ENCODE measurements around the gene LYL1. TPM values are rescaled to one million over a fixed set of nuclear protein-coding genes. Genes with fewer than 3 reads are reported as not detected.

LYL1 gene
- polyA plus RNA-seq, 1 donor from 2014 or later: not detected

- Histone ChIP-seq H3K27ac (ENCODE audit: low read length) (no peak overlapping the region), H2AFZ (ENCODE audit: low read depth, low read length) (no peak overlapping the region), H3K36me3 (ENCODE audit: insufficient read depth, low read length) (no peaks in the 10 kb centered on the region), H3F3A (ENCODE audit: insufficient read depth, low read length, poor library complexity, severe bottlenecking) (no peaks in the 10 kb centered on the region), H3K9me2 (ENCODE audit: insufficient read depth, low read length) (no peaks in the 10 kb centered on the region), H3K4me2 (ENCODE audit: low read length) (no peak overlapping the region), H3K79me2 (replicated peaks; ENCODE audit: insufficient read depth, low read length) (no peaks in the 10 kb centered on the region), H3K9ac (ENCODE audit: low read length) (no peak overlapping the region), H3K27me3 (ENCODE audit: insufficient read depth, low read depth, low read length) (no peaks in the 10 kb centered on the region), H3K9me3 (ENCODE audit: low read length) (no peaks in the 10 kb centered on the region), H4K20me1 (ENCODE audit: insufficient read depth) (no peaks in the 10 kb centered on the region), H3K4me3 (ENCODE audit: low read length) (no peak overlapping the region)
- TF ChIP-seq EZH2 (IDR thresholded peaks at IDR 0.05; ENCODE audit: borderline replicate concordance, insufficient read depth, low read length, poor library complexity, severe bottlenecking) (no peak), POLR2AphosphoS5 (IDR thresholded peaks at IDR 0.05) (no peak), EP300 (conservative IDR thresholded peaks at IDR 0.05; ENCODE audit: poor library complexity, severe bottlenecking) (no peak), MXI1 (conservative IDR thresholded peaks at IDR 0.05; ENCODE audit: poor library complexity, severe bottlenecking) (no peak), RAD21 (conservative IDR thresholded peaks at IDR 0.05) (no peak)
These were observed 25.9 kb downstream of the LYL1 start for GRCh38 chr19:13076787-13077186.

DNA sequence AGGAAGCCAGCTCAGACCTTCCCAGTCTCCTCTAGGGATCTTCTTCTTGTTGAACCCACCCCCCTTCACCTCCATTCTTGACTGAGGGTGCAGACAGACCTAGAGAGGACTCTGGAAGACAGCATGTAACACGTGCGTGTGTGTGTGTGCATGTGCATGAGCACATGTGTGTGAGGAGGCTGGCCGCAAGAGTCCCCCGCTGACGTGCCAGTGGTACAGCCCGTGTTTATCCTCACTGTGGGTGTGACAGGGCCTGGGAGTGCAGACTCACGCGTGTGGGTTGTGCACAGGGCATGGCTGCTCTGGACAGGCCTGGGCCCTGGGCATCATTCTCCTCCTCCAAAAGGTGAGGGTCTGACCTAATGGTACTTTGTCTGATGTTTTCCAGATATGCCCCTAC, 26.3 kb downstream of the LYL1 start:
- Histone ChIP-seq H3K4me2 (ENCODE audit: low read length) (no peak overlapping the region), H3K4me3 (ENCODE audit: low read length) (no peak overlapping the region), H3F3A (ENCODE audit: insufficient read depth, low read length, poor library complexity, severe bottlenecking) (no peaks in the 10 kb centered on the region), H3K9me3 (ENCODE audit: low read length) (no peaks in the 10 kb centered on the region), H3K79me2 (replicated peaks; ENCODE audit: insufficient read depth, low read length) (no peaks in the 10 kb centered on the region), H3K9me2 (ENCODE audit: insufficient read depth, low read length) (no peaks in the 10 kb centered on the region), H3K27me3 (ENCODE audit: insufficient read depth, low read depth, low read length) (no peaks in the 10 kb centered on the region), H4K20me1 (ENCODE audit: insufficient read depth) (no peaks in the 10 kb centered on the region), H3K9ac (ENCODE audit: low read length) (no peak overlapping the region), H3K36me3 (ENCODE audit: insufficient read depth, low read length) (no peaks in the 10 kb centered on the region), H2AFZ (ENCODE audit: low read depth, low read length) (no peak overlapping the region), H3K27ac (ENCODE audit: low read length) (no peak overlapping the region)
- TF ChIP-seq EZH2 (IDR thresholded peaks at IDR 0.05; ENCODE audit: borderline replicate concordance, insufficient read depth, low read length, poor library complexity, severe bottlenecking) (no peak), SMC3 (conservative IDR thresholded peaks at IDR 0.05; ENCODE audit: poor library complexity) (no peak), RAD21 (conservative IDR thresholded peaks at IDR 0.05) (no peak), MXI1 (conservative IDR thresholded peaks at IDR 0.05; ENCODE audit: poor library complexity, severe bottlenecking) (no peak), CTCF (IDR thresholded peaks at IDR 0.05; ENCODE audit: poor library complexity, severe bottlenecking) (no peak), REST (IDR thresholded peaks at IDR 0.05; ENCODE audit: borderline replicate concordance) (no peak), EP300 (conservative IDR thresholded peaks at IDR 0.05; ENCODE audit: poor library complexity, severe bottlenecking) (no peak)

GRCh38 chr19:13074378-13074777, 28.3 kb downstream of the LYL1 start:
- Histone ChIP-seq H3K79me2 (replicated peaks; ENCODE audit: insufficient read depth, low read length) (no peaks in the 10 kb centered on the region), H3K27ac (ENCODE audit: low read length) (no peak overlapping the region), H3K4me3 (ENCODE audit: low read length) (no peak overlapping the region), H3K27me3 (ENCODE audit: insufficient read depth, low read depth, low read length) (no peaks in the 10 kb centered on the region), H3K9me3 (ENCODE audit: low read length) (no peaks in the 10 kb centered on the region), H3K9me2 (ENCODE audit: insufficient read depth, low read length) (no peaks in the 10 kb centered on the region), H3K9ac (ENCODE audit: low read length) (no peak overlapping the region), H3K4me2 (ENCODE audit: low read length) (no peak overlapping the region), H4K20me1 (ENCODE audit: insufficient read depth) (no peaks in the 10 kb centered on the region), H3F3A (ENCODE audit: insufficient read depth, low read length, poor library complexity, severe bottlenecking) (no peaks in the 10 kb centered on the region), H3K36me3 (ENCODE audit: insufficient read depth, low read length) (no peaks in the 10 kb centered on the region), H2AFZ (ENCODE audit: low read depth, low read length) (no peak overlapping the region)
- TF ChIP-seq SMC3 (conservative IDR thresholded peaks at IDR 0.05; ENCODE audit: poor library complexity) (no peak), CTCF (IDR thresholded peaks at IDR 0.05; ENCODE audit: poor library complexity, severe bottlenecking) (no peak)
